Activated CD4-positive, alpha-beta memory T cell treated with anti-CD3 and anti-CD28 coated beads for 36 hours (primary cell): Measurements from ENCODE around the gene ZNF850. TPM values are rescaled to one million over a fixed set of nuclear protein-coding genes. Genes with fewer than 3 reads are reported as not detected.
"Not testable (repeated sequence)": the region's sequence is repeated elsewhere in the genome, so short reads cannot be mapped to it uniquely, and the experiment has no call there.

Experiments used
- CTCF ChIA-PET: fragments of 350-600 bp; sonication (Branson Sonifier 250); formaldehyde crosslinking; loops from one replicate; lab custom pipeline; 2021; ENCODE audit warnings: antibody characterized with exemption, inconsistent platforms; lab: Charles Lee
- POLR2A ChIA-PET: fragments of 350-600 bp; sonication (Branson Sonifier 250); formaldehyde crosslinking; loops from one replicate; lab custom pipeline; 2021; ENCODE audit warnings: antibody characterized with exemption; lab: Charles Lee
- DNase-seq: peaks from one replicate; pipeline ENCODE4 v3.0.0-alpha.2; 2020
- H3K27ac Mint-ChIP-seq: one replicate; pipeline ENCODE4 v1.8.0; 2021; ENCODE audit warnings: mixed read lengths
- H3K27me3 Mint-ChIP-seq: one replicate; pipeline ENCODE4 v1.8.0; 2021; ENCODE audit warnings: mixed read lengths
- H3K36me3 Mint-ChIP-seq: one replicate; pipeline ENCODE4 v1.8.0; 2021; ENCODE audit warnings: mixed read lengths
- H3K4me1 Mint-ChIP-seq: one replicate; pipeline ENCODE4 v1.8.0; 2021; ENCODE audit warnings: low read depth, mixed read lengths
- H3K4me3 Mint-ChIP-seq: one replicate; pipeline ENCODE4 v1.8.0; 2021; ENCODE audit warnings: mild to moderate bottlenecking, mixed read lengths
- H3K9me3 Mint-ChIP-seq: one replicate; pipeline ENCODE4 v1.8.0; 2021; ENCODE audit warnings: mixed read lengths
- intact Hi-C: fragments of 100-400 bp; cut with micrococcal nuclease; formaldehyde crosslinking; loops from one replicate; pipeline ENCODE4 v1.15.1; 2023
- total RNA-seq, 2 experiments: library from RNA; stranded (reverse); gene quantifications; one replicate each; pipeline ENCODE4 v1.2.3, GENCODE V29; 2021

Gene ZNF850
- total RNA-seq, result 1 to 10 TPM; 6.7 TPM

GRCh38 chr19:36772311-36773222 lies at the start of gene ZNF850:
TSS of gene ZNF850 (minus strand) at chr19:36772807. CDS start at chr19:36762606, 10,201 bp downstream.
- Mint-ChIP-seq H3K36me3 (peaks cover 45% of the 10 kb centered on the region), H3K4me1 (peaks cover 21% of the 10 kb centered on the region), H3K27ac (peak within 1 kb of the TSS; percentile 83), H3K9me3 (peaks cover 47% of the 10 kb centered on the region), H3K4me3 (peak within 1 kb of the TSS; percentile 91), H3K27me3 (no peaks in the 10 kb centered on the region)
- POLR2A ChIA-PET, result interaction anchor here (0.8 to 1.3 kb wide), 3 partner anchors 65 to 558 kb away, joined by 4 to 5 read pairs (median 5); partner anchors contain the start of genes ZNF146 and ZNF565
- peak; percentile 95 for DNase-seq
- intact Hi-C loops, result loop anchor here (1.0 to 5.0 kb wide), 10 partner anchors 25 to 695 kb away; partner anchors contain the start of genes ZNF260, ZNF345, ZNF420 and ZNF566
- CTCF ChIA-PET, result no interaction called here

- no peaks in the 10 kb centered on the region for H3K4me1 Mint-ChIP-seq
- ChIA-PET POLR2A (no interaction called here), CTCF (no interaction called here)
- DNase-seq, result no peak
- H3K36me3 Mint-ChIP-seq, result peaks cover 88% of the 10 kb centered on the region
- intact Hi-C loops, result no loop called here
- no peak overlapping the region for H3K27ac Mint-ChIP-seq
- H3K27me3 Mint-ChIP-seq, result no peaks in the 10 kb centered on the region
- H3K4me3 Mint-ChIP-seq, result no peak overlapping the region
- peaks cover 78% of the 10 kb centered on the region for H3K9me3 Mint-ChIP-seq
Measured at GRCh38 chr19:36821758-36822157, 49.2 kb upstream of the ZNF850 start.

GRCh38 chr19:36819130-36819630 lies 46.6 kb upstream of the ZNF850 start:
- Mint-ChIP-seq H3K27me3 (no peaks in the 10 kb centered on the region), H3K36me3 (peaks cover 82% of the 10 kb centered on the region), H3K4me1 (no peaks in the 10 kb centered on the region), H3K9me3 (peaks cover 78% of the 10 kb centered on the region), H3K4me3 (no peak overlapping the region), H3K27ac (no peak overlapping the region)
- ChIA-PET CTCF (no interaction called here), POLR2A (no interaction called here)
- DNase-seq, result no peak
- intact Hi-C loops, result no loop called here

GRCh38 chr19:36807029-36807428 lies 34.4 kb upstream of the ZNF850 start:
- ChIA-PET CTCF (no interaction called here), POLR2A (no interaction called here)
- H3K27ac Mint-ChIP-seq, result no peak overlapping the region
- intact Hi-C loops, result no loop called here
- H3K9me3 Mint-ChIP-seq, result peaks cover 64% of the 10 kb centered on the region
- no peak for DNase-seq
- H3K4me3 Mint-ChIP-seq, result no peak overlapping the region
- H3K4me1 Mint-ChIP-seq, result no peaks in the 10 kb centered on the region
- H3K36me3 Mint-ChIP-seq, result peaks cover 70% of the 10 kb centered on the region
- H3K27me3 Mint-ChIP-seq, result no peaks in the 10 kb centered on the region

GRCh38 chr19:36805364-36805763 lies 32.8 kb upstream of the ZNF850 start:
- DNase-seq, result no peak
- Mint-ChIP-seq H3K27me3 (no peaks in the 10 kb centered on the region), H3K36me3 (peaks cover 68% of the 10 kb centered on the region), H3K9me3 (peaks cover 58% of the 10 kb centered on the region), H3K27ac (no peak overlapping the region), H3K4me3 (no peak overlapping the region), H3K4me1 (no peaks in the 10 kb centered on the region)
- CTCF ChIA-PET, result no interaction called here
- POLR2A ChIA-PET, result no interaction called here
- intact Hi-C loops, result no loop called here

- H3K4me1 Mint-ChIP-seq, result peaks cover 8% of the 10 kb centered on the region
- CTCF ChIA-PET, result no interaction called here
- no peaks in the 10 kb centered on the region for H3K27me3 Mint-ChIP-seq
- DNase-seq, result no peak
- H3K9me3 Mint-ChIP-seq, result peaks cover 50% of the 10 kb centered on the region
- POLR2A ChIA-PET, result interaction anchor here (0.6 to 1.2 kb wide), 3 partner anchors 51 to 196 kb away, joined by 4 to 5 read pairs (median 5); no protein-coding TSS in a partner anchor
- peak overlapping the region; percentile 89 for H3K27ac Mint-ChIP-seq
- peaks cover 52% of the 10 kb centered on the region for H3K36me3 Mint-ChIP-seq
- peak overlapping the region; percentile 80 for H3K4me3 Mint-ChIP-seq
- intact Hi-C loops, result loop anchor here (1.0 kb wide), 4 partner anchors 25 to 119 kb away; partner anchors contain the start of genes ZNF568, ZNF829 and ZNF850
Measured at GRCh38 chr19:36797786-36798108, 25.1 kb upstream of the ZNF850 start.

GRCh38 chr19:36796714-36796992 lies 24.0 kb upstream of the ZNF850 start:
- intact Hi-C loops, result no loop called here
- Mint-ChIP-seq H3K27me3 (peaks cover 5% of the 10 kb centered on the region), H3K36me3 (peaks cover 49% of the 10 kb centered on the region), H3K27ac (peak overlapping the region; percentile 89), H3K4me1 (peaks cover 11% of the 10 kb centered on the region), H3K9me3 (peaks cover 57% of the 10 kb centered on the region), H3K4me3 (peak overlapping the region; percentile 80)
- ChIA-PET CTCF (no interaction called here), POLR2A (interaction anchor here (1.0 to 1.2 kb wide), 2 partner anchors 52 to 54 kb away, joined by 4 to 5 read pairs; no protein-coding TSS in a partner anchor)
- DNase-seq, result no peak

- H3K27me3 Mint-ChIP-seq, CTCF ChIA-PET, intact Hi-C loops, H3K4me1 Mint-ChIP-seq, H3K27ac Mint-ChIP-seq, POLR2A ChIA-PET: not testable (repeated sequence)
- peak overlapping the region; percentile 23 for H3K4me3 Mint-ChIP-seq
- H3K9me3 Mint-ChIP-seq, result peaks cover 68% of the 10 kb centered on the region
- peak; percentile 52 for DNase-seq
- peaks cover 26% of the 10 kb centered on the region for H3K36me3 Mint-ChIP-seq
Measured at GRCh38 chr19:36791420-36792141, 19.0 kb upstream of the ZNF850 start.

GRCh38 chr19:36775768-36776167 lies 3.2 kb upstream of the ZNF850 start:
- Mint-ChIP-seq H3K9me3 (peaks cover 54% of the 10 kb centered on the region), H3K27ac (no peak overlapping the region), H3K36me3 (peaks cover 40% of the 10 kb centered on the region), H3K4me1 (peaks cover 21% of the 10 kb centered on the region), H3K27me3 (no peaks in the 10 kb centered on the region), H3K4me3 (no peak overlapping the region)
- DNase-seq, result no peak
- intact Hi-C loops, result no loop called here
- ChIA-PET POLR2A (no interaction called here), CTCF (no interaction called here)

- H3K9me3 Mint-ChIP-seq, result peaks cover 51% of the 10 kb centered on the region
- H3K4me3 Mint-ChIP-seq, result peak overlapping the region; percentile 91
- no peak for DNase-seq
- H3K4me1 Mint-ChIP-seq, result peaks cover 21% of the 10 kb centered on the region
- ChIA-PET CTCF (no interaction called here), POLR2A (interaction anchor here (0.8 to 1.3 kb wide), 3 partner anchors 64 to 558 kb away, joined by 4 to 5 read pairs (median 5); partner anchors contain the start of genes ZNF146 and ZNF565)
- H3K36me3 Mint-ChIP-seq, result peaks cover 47% of the 10 kb centered on the region
- peak overlapping the region; percentile 83 for H3K27ac Mint-ChIP-seq
- no peaks in the 10 kb centered on the region for H3K27me3 Mint-ChIP-seq
- intact Hi-C loops, result loop anchor here (1.0 to 5.0 kb wide), 5 partner anchors 77 to 694 kb away; partner anchors contain the start of genes ZNF345, ZNF567, ZNF568 and ZNF569
Measured at GRCh38 chr19:36773223-36773579, 594 bp upstream of the ZNF850 start.

GRCh38 chr19:36771261-36772231 lies 1.1 kb downstream of the ZNF850 start:
- Mint-ChIP-seq H3K36me3 (peaks cover 44% of the 10 kb centered on the region), H3K27me3 (no peaks in the 10 kb centered on the region), H3K4me3 (peak overlapping the region; percentile 91), H3K4me1 (peaks cover 21% of the 10 kb centered on the region), H3K27ac (peak overlapping the region; percentile 83), H3K9me3 (peaks cover 41% of the 10 kb centered on the region)
- ChIA-PET POLR2A (interaction anchor here (0.6 kb wide), 1 partner anchor 461 kb away, joined by 3 read pairs; no protein-coding TSS in a partner anchor), CTCF (no interaction called here)
- intact Hi-C loops, result loop anchor here (1.0 to 5.0 kb wide), 9 partner anchors 26 to 696 kb away; partner anchors contain the start of genes ZNF260, ZNF420, ZNF566 and ZNF567
- peak; percentile 74 for DNase-seq
